ENCODE measurements around the gene TBC1D16. TPM values are rescaled to one million over a fixed set of nuclear protein-coding genes. Genes with fewer than 3 reads are reported as not detected.

The TBC1D16 gene
- total and polyA plus RNA-seq, 10 of the 15 experiments (the other 5 are each of a cell fraction or from before 2014, with no cell fraction given): 0.01 to 0.13 (median 0.06) TPM; not detected in 3

- no peak for TF ChIP-seq ZNF592 (IDR thresholded peaks at IDR 0.05)
- TF ChIP-seq KLF5 (IDR thresholded peaks at IDR 0.05; ENCODE audit: partially characterized antibody): no peak
Measured at GRCh38 chr17:79891113-79891730, 144.4 kb downstream of the TBC1D16 start (continued).

GRCh38 chr17:79890706-79891105, 145.0 kb downstream of the TBC1D16 start:
- no TSS peak for BruUV-seq (replicated peaks)
- SMC1A ChIA-PET (ENCODE audit: uncharacterized antibody, unreplicated experiment): interaction anchor here (1.2 kb wide), 1 partner anchor 70 kb away, joined by 3 read pairs; no protein-coding TSS in a partner anchor
- Histone ChIP-seq H3K27ac (ENCODE audit: control insufficient read depth, insufficient read depth) (no peak overlapping the region), H3K9ac (ENCODE audit: control insufficient read depth, insufficient read depth, low read length) (no peak overlapping the region), H3K4me3 (no peak overlapping the region), H3K79me2 (ENCODE audit: control insufficient read depth, insufficient read depth, low read length) (no peaks in the 10 kb centered on the region), H3K4me2 (ENCODE audit: control insufficient read depth, insufficient read depth) (no peak overlapping the region), H3K27me3 (replicated peaks in 1 of 2; ENCODE audit: control insufficient read depth in 2 of 2, insufficient read depth in 2 of 2, low read length in 1 of 2) (peaks cover 1 to 4% of the 10 kb centered on the region in 2 experiments; a peak in 1 of 4 replicates), H3K4me1 (ENCODE audit: control insufficient read depth, insufficient read depth, low read length) (no peaks in the 10 kb centered on the region), H2AFZ (ENCODE audit: control insufficient read depth, low read depth, low read length) (no peak overlapping the region), H3K36me3 (ENCODE audit: control insufficient read depth in 2 of 2, insufficient read depth in 2 of 2, low read length in 1 of 2) (no peaks in the 10 kb centered on the region), H4K20me1 (ENCODE audit: control insufficient read depth, insufficient read depth) (no peaks in the 10 kb centered on the region), H3K9me3 (replicated peaks; ENCODE audit: control insufficient read depth, insufficient read depth, low read length) (no peaks in the 10 kb centered on the region)
- no peak for TF ChIP-seq FOXM1 (IDR thresholded peaks at IDR 0.05; ENCODE audit: low read depth, low read length)
- TF ChIP-seq YY1 (IDR thresholded peaks at IDR 0.05; ENCODE audit: low read depth, low read length): no peak
- TF ChIP-seq ZNF687 (IDR thresholded peaks at IDR 0.05): no peak
- TF ChIP-seq MEF2A (IDR thresholded peaks at IDR 0.05; ENCODE audit: insufficient read depth, low read depth, low read length): no peak
- in situ Hi-C loops (cut with MboI) (no loop called here), intact Hi-C loops (cut with micrococcal nuclease; ENCODE audit: unreplicated experiment) (no loop called here)
- ATAC-seq: no peak
- CTCF ChIA-PET: no interaction called here
- 36% methylated on average over 9 of the region's 9 CpGs for WGBS (ENCODE audit: insufficient coverage, insufficient replicate concordance, low lambda C conversion rate, missing lambda C conversion rate)
- DNase-seq (ENCODE audit: low read depth, low spot score): no peak
- POLR2A ChIA-PET: no interaction called here
- RAD21 ChIA-PET (ENCODE audit: unreplicated experiment): no interaction called here
- FAIRE-seq: no peak

All from GM12878 (cell line).